Mucosa of stomach (tissue), 1 donor: ENCODE results near the gene OR56A3.

ENCODE experiments used
- H3K27me3 ChIP-seq: one replicate; pipeline ENCODE4 v1.7.0; 2013; ENCODE audit warnings: mild to moderate bottlenecking, low read length; ENCODE audit not compliant: control insufficient read depth, insufficient read depth
- H3K36me3 ChIP-seq: one replicate; pipeline ENCODE4 v1.7.0; 2013; ENCODE audit warnings: low read length; ENCODE audit not compliant: control insufficient read depth, insufficient read depth
- H3K4me1 ChIP-seq: one replicate; pipeline ENCODE4 v1.7.0; 2013; ENCODE audit warnings: mild to moderate bottlenecking, low read length; ENCODE audit not compliant: control insufficient read depth, insufficient read depth
- H3K4me3 ChIP-seq: one replicate; pipeline ENCODE4 v1.7.0; 2013; ENCODE audit warnings: low read length
- H3K9ac ChIP-seq: one replicate; pipeline ENCODE4 v1.7.0; 2013; ENCODE audit warnings: mild to moderate bottlenecking, low read length, moderate library complexity
- H3K9me3 ChIP-seq: one replicate; pipeline ENCODE4 v1.7.0; 2013; ENCODE audit warnings: mild to moderate bottlenecking, low read length, moderate library complexity; ENCODE audit not compliant: control insufficient read depth
- donor health status: Pancreatic carcinoma.

The OR56A3 gene

GRCh38 chr11:5986885-5987284 is 44.8 kb downstream of the OR56A3 start, which contains the start of gene OR52L1:
TSS of gene OR52L1 (minus strand) at chr11:5986985. CDS start at chr11:5986930, 55 bp downstream.
- Histone ChIP-seq H3K4me3 (no peak within 1 kb of the TSS), H3K4me1 (no peaks in the 10 kb centered on the region), H3K36me3 (no peaks in the 10 kb centered on the region), H3K9ac (no peak within 1 kb of the TSS), H3K27me3 (no peaks in the 10 kb centered on the region), H3K9me3 (no peaks in the 10 kb centered on the region)

GRCh38 chr11:5989203-5989602 is 47.2 kb downstream of the OR56A3 start:
- H3K36me3 ChIP-seq = no peaks in the 10 kb centered on the region
- H3K9ac ChIP-seq = no peak overlapping the region
- no peak overlapping the region for H3K4me3 ChIP-seq
- H3K9me3 ChIP-seq = no peaks in the 10 kb centered on the region
- H3K4me1 ChIP-seq = no peaks in the 10 kb centered on the region
- H3K27me3 ChIP-seq = no peaks in the 10 kb centered on the region

GRCh38 chr11:5992150-5992549 is 50.1 kb downstream of the OR56A3 start:
- no peaks in the 10 kb centered on the region for H3K9me3 ChIP-seq
- H3K36me3 ChIP-seq = no peaks in the 10 kb centered on the region
- H3K4me3 ChIP-seq = no peak overlapping the region
- no peaks in the 10 kb centered on the region for H3K27me3 ChIP-seq
- H3K9ac ChIP-seq = no peak overlapping the region
- no peaks in the 10 kb centered on the region for H3K4me1 ChIP-seq

GRCh38 chr11:5992604-5993251 is 50.7 kb downstream of the OR56A3 start:
- Histone ChIP-seq H3K4me3 (no peak overlapping the region), H3K4me1 (no peaks in the 10 kb centered on the region), H3K27me3 (no peaks in the 10 kb centered on the region), H3K36me3 (no peaks in the 10 kb centered on the region), H3K9me3 (no peaks in the 10 kb centered on the region), H3K9ac (no peak overlapping the region)

GRCh38 chr11:5994791-5995190 is 52.7 kb downstream of the OR56A3 start:
- Histone ChIP-seq H3K36me3 (no peaks in the 10 kb centered on the region), H3K27me3 (no peaks in the 10 kb centered on the region), H3K9ac (no peak overlapping the region), H3K4me1 (no peaks in the 10 kb centered on the region), H3K4me3 (no peak overlapping the region), H3K9me3 (no peaks in the 10 kb centered on the region)
